Neural progenitor cell (in vitro differentiated cells): ENCODE results near the gene UQCRC2. TPM values are rescaled to one million over a fixed set of nuclear protein-coding genes. Genes with fewer than 3 reads are reported as not detected.

Experiments
- DNase-seq: peaks from one replicate; pipeline ENCODE4 v3.0.0-alpha.2; 2016; ENCODE audit warnings: low spot score
- H2AFZ ChIP-seq: fragments of 200-600 bp; sonication (generic); replicated peaks from 2 replicates; pipeline ENCODE4 v1.6.1; 2016; ENCODE audit warnings: antibody characterized with exemption
- H3F3A ChIP-seq: fragments of 200-600 bp; sonication (generic); 2 replicates; pipeline ENCODE4 v1.6.1; 2016; ENCODE audit warnings: antibody characterized with exemption, low read depth
- H3K27ac ChIP-seq: fragments of 200-600 bp; sonication (generic); 2 replicates; pipeline ENCODE4 v1.5.1; 2016; ENCODE audit warnings: mild to moderate bottlenecking
- H3K27me3 ChIP-seq: fragments of 200-600 bp; sonication (generic); 2 replicates; pipeline ENCODE4 v1.6.1; 2016; ENCODE audit warnings: mild to moderate bottlenecking, moderate library complexity
- H3K36me3 ChIP-seq: fragments of 200-600 bp; sonication (generic); 2 replicates; pipeline ENCODE4 v1.5.1; 2016
- H3K4me1 ChIP-seq: fragments of 200-600 bp; sonication (generic); 2 replicates; pipeline ENCODE4 v1.6.1; 2016; ENCODE audit warnings: mixed run types
- H3K4me2 ChIP-seq: fragments of 200-600 bp; sonication (generic); 2 replicates; pipeline ENCODE4 v1.6.1; 2016
- H3K4me3 ChIP-seq: fragments of 200-600 bp; sonication (generic); 2 replicates; pipeline ENCODE4 v1.5.1; 2016
- H3K79me2 ChIP-seq: fragments of 200-600 bp; sonication (generic); 2 replicates; pipeline ENCODE4 v1.6.1; 2016; ENCODE audit warnings: low read depth
- H3K9ac ChIP-seq: fragments of 200-600 bp; sonication (generic); 2 replicates; pipeline ENCODE4 v1.6.1; 2016
- H3K9me3 ChIP-seq: fragments of 200-600 bp; sonication (generic); 2 replicates; pipeline ENCODE4 v1.5.1; 2016; ENCODE audit warnings: low read depth
- H4K20me1 ChIP-seq: fragments of 200-600 bp; sonication (generic); 2 replicates; pipeline ENCODE4 v1.6.1; 2016; ENCODE audit warnings: low read depth
- H3K27ac Mint-ChIP-seq: 3 replicates; pipeline ENCODE4 v1.8.0; 2021; ENCODE audit warnings: mixed read lengths
- H3K27me3 Mint-ChIP-seq: 2 replicates; pipeline ENCODE4 v1.8.0; 2022; ENCODE audit warnings: low read depth, mild to moderate bottlenecking, inconsistent platforms, moderate library complexity, mixed read lengths; ENCODE audit not compliant: insufficient read depth
- H3K36me3 Mint-ChIP-seq: 3 replicates; pipeline ENCODE4 v1.8.0; 2021; ENCODE audit warnings: mixed read lengths
- H3K4me1 Mint-ChIP-seq: 3 replicates; pipeline ENCODE4 v1.8.0; 2021; ENCODE audit warnings: mixed read lengths
- H3K4me3 Mint-ChIP-seq: 3 replicates; pipeline ENCODE4 v1.8.0; 2021; ENCODE audit warnings: mild to moderate bottlenecking, moderate library complexity, mixed read lengths
- H3K9me3 Mint-ChIP-seq: 3 replicates; pipeline ENCODE4 v1.8.0; 2020; ENCODE audit warnings: mixed read lengths
- CTCF ChIP-seq: fragments of 200-600 bp; sonication (generic); IDR thresholded peaks from 2 replicates; pipeline ENCODE4 v1.5.1; 2017; ENCODE audit warnings: antibody characterized with exemption, mild to moderate bottlenecking
- EZH2 ChIP-seq: fragments of 200-600 bp; sonication (generic); IDR thresholded peaks from 2 replicates; pipeline ENCODE4 v1.6.1; 2017; ENCODE audit warnings: antibody characterized with exemption, mild to moderate bottlenecking, moderate library complexity
- EZH2phosphoT487 ChIP-seq: fragments of 200-600 bp; sonication (generic); IDR thresholded peaks from 2 replicates; pipeline ENCODE4 v1.6.1; 2017; ENCODE audit warnings: antibody characterized with exemption
- total RNA-seq: library from RNA; depleted of rRNA; stranded (reverse); fragments of >200 nt; gene quantifications from 2 replicates; pipeline ENCODE4 v1.2.3, GENCODE V29; 2015; ENCODE audit warnings: low replicate concordance

The UQCRC2 gene
- total RNA-seq, 1 donor from 2014 or later: 206 TPM

DNA sequence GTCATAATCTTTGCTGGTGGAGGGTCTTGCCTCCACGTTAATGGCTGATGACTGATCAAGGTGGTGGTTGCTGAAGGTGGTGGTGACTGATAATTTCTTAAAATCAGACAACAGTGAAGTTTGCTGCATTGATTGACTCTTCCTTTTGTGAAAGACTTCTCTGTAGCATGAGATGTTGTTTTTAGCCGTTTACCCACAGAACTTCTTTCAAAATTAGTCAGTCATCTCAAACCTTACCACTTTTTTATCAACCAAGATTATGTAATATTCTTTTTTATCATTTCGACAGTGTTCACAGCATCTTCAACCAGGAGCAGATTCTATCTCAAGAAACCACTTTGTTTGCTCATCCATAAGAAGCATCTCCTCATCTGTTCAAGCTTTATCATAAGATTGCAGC is 5.9 kb downstream of the UQCRC2 start:
- Mint-ChIP-seq H3K9me3 (no peaks in the 10 kb centered on the region), H3K27ac (no peak overlapping the region), H3K4me1 (peaks cover 5% of the 10 kb centered on the region), H3K36me3 (peaks cover 22% of the 10 kb centered on the region), H3K4me3 (no peak overlapping the region), H3K27me3 (no peaks in the 10 kb centered on the region)
- Histone ChIP-seq H3K4me2 (no peak overlapping the region), H3F3A (peaks cover 3% of the 10 kb centered on the region), H3K9me3 (no peaks in the 10 kb centered on the region), H3K79me2 (peaks cover 30% of the 10 kb centered on the region), H3K4me3 (no peak overlapping the region), H2AFZ (no peak overlapping the region), H3K4me1 (peaks cover 5% of the 10 kb centered on the region), H3K36me3 (peaks cover 14% of the 10 kb centered on the region), H3K9ac (no peak overlapping the region), H4K20me1 (peaks cover 6% of the 10 kb centered on the region), H3K27me3 (no peaks in the 10 kb centered on the region), H3K27ac (no peak overlapping the region)
- TF ChIP-seq EZH2phosphoT487 (no peak), CTCF (no peak), EZH2 (no peak)
- no peak for DNase-seq

GRCh38 chr16:21962475-21962874 is 9.3 kb downstream of the UQCRC2 start:
- Mint-ChIP-seq H3K9me3 (no peaks in the 10 kb centered on the region), H3K27ac (no peak overlapping the region), H3K27me3 (no peaks in the 10 kb centered on the region), H3K36me3 (peaks cover 30% of the 10 kb centered on the region), H3K4me3 (no peak overlapping the region), H3K4me1 (no peaks in the 10 kb centered on the region)
- TF ChIP-seq EZH2 (no peak), CTCF (no peak), EZH2phosphoT487 (no peak)
- Histone ChIP-seq H4K20me1 (no peaks in the 10 kb centered on the region), H3K4me3 (no peak overlapping the region), H2AFZ (no peak overlapping the region), H3K27me3 (no peaks in the 10 kb centered on the region), H3K4me2 (no peak overlapping the region), H3K79me2 (no peaks in the 10 kb centered on the region), H3K9ac (no peak overlapping the region), H3F3A (peaks cover 3% of the 10 kb centered on the region), H3K36me3 (peaks cover 39% of the 10 kb centered on the region), H3K4me1 (no peaks in the 10 kb centered on the region), H3K9me3 (no peaks in the 10 kb centered on the region), H3K27ac (no peak overlapping the region)
- DNase-seq: no peak

DNA sequence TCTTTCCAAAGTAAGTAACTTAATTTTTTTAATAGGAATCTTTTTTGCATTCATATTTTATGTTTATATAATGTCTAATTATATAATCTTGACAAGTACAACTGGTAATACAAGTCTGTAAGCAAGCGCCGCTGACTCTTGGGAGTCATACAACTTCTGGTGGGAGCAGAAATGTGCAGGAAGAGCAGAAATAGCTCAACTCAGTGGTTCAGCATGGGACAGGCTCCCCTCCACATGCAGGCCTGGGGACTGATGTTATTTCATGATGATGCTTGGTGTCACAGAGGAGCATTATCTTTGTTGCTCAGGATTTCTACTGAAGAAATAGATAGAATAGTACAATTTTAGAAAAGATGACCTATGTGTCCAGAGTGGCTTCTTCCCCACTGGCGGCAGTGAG is 10.7 kb downstream of the UQCRC2 start:
- Mint-ChIP-seq H3K27ac (no peak overlapping the region), H3K9me3 (no peaks in the 10 kb centered on the region), H3K4me1 (no peaks in the 10 kb centered on the region), H3K4me3 (no peak overlapping the region), H3K27me3 (no peaks in the 10 kb centered on the region), H3K36me3 (peaks cover 26% of the 10 kb centered on the region)
- H3K79me2 ChIP-seq: no peaks in the 10 kb centered on the region
- H3K9me3 ChIP-seq: no peaks in the 10 kb centered on the region
- no peak overlapping the region for H2AFZ ChIP-seq
- no peak overlapping the region for H3K4me2 ChIP-seq
- no peaks in the 10 kb centered on the region for H3K27me3 ChIP-seq
- no peaks in the 10 kb centered on the region for H3K4me1 ChIP-seq
- no peak overlapping the region for H3K9ac ChIP-seq
- H3K36me3 ChIP-seq: peaks cover 44% of the 10 kb centered on the region
- DNase-seq: no peak
- H4K20me1 ChIP-seq: no peaks in the 10 kb centered on the region
- H3K4me3 ChIP-seq: no peak overlapping the region
- TF ChIP-seq CTCF (no peak), EZH2 (no peak), EZH2phosphoT487 (no peak)
- H3F3A ChIP-seq: no peaks in the 10 kb centered on the region
- no peak overlapping the region for H3K27ac ChIP-seq
